HepG2 (cell line): ENCODE data around the gene SC5D. TPM values are rescaled to one million over a fixed set of nuclear protein-coding genes. Genes with fewer than 3 reads are reported as not detected.

Experiments used
- ATF6 ChIP-seq: sonication (generic); formaldehyde crosslinking; conservative IDR thresholded peaks from 2 replicates; pipeline ENCODE4 v1.4.0; 2020; ENCODE audit warnings: missing genetic modification reagents
- CHD4 ChIP-seq: fragments of 200-600 bp; sonication (generic); IDR thresholded peaks from 2 replicates; pipeline ENCODE4 v1.7.0; 2017; ENCODE audit warnings: mild to moderate bottlenecking, low read length, borderline replicate concordance
- FOXP4 ChIP-seq: sonication (generic); formaldehyde crosslinking; IDR thresholded peaks from 2 replicates; pipeline ENCODE4 v1.4.0; 2020; ENCODE audit warnings: missing genetic modification reagents
- HMGXB3 ChIP-seq: sonication (generic); formaldehyde crosslinking; IDR thresholded peaks from 2 replicates; pipeline ENCODE4 v1.4.0; 2020; ENCODE audit warnings: missing genetic modification reagents, borderline replicate concordance
- HNRNPLL ChIP-seq: fragments of 200-400 bp; formaldehyde crosslinking; IDR thresholded peaks from 2 replicates; pipeline ENCODE4 v1.6.1; 2017; ENCODE audit warnings: mild to moderate bottlenecking, low read depth, low read length; ENCODE audit not compliant: poor library complexity, severe bottlenecking
- KDM3A ChIP-seq: IDR thresholded peaks from 2 replicates; pipeline ENCODE4 v1.6.1; 2018; ENCODE audit warnings: low read depth, missing compliant biosample characterization
- MED1 ChIP-seq: sonication (generic); formaldehyde crosslinking; IDR thresholded peaks from 2 replicates; pipeline ENCODE4 v1.4.0; 2020; ENCODE audit warnings: missing genetic modification reagents
- NFKB2 ChIP-seq: sonication (generic); formaldehyde crosslinking; IDR thresholded peaks from 2 replicates; pipeline ENCODE4 v1.4.0; 2020; ENCODE audit warnings: missing genetic modification reagents, borderline replicate concordance
- ONECUT2 ChIP-seq: sonication (generic); formaldehyde crosslinking; IDR thresholded peaks from 2 replicates; pipeline ENCODE4 v1.4.0; 2020; ENCODE audit warnings: missing genetic modification reagents
- THAP8 ChIP-seq: sonication (generic); formaldehyde crosslinking; IDR thresholded peaks from 2 replicates; pipeline ENCODE4 v1.5.1; 2020; ENCODE audit warnings: missing genetic modification reagents, mild to moderate bottlenecking, borderline replicate concordance
- TIGD3 ChIP-seq: sonication (generic); formaldehyde crosslinking; IDR thresholded peaks from 2 replicates; pipeline ENCODE4 v1.5.1; 2020; ENCODE audit warnings: mild to moderate bottlenecking, missing genetic modification reagents, borderline replicate concordance
- YEATS4 ChIP-seq: sonication (generic); formaldehyde crosslinking; IDR thresholded peaks from 2 replicates; pipeline ENCODE4 v1.4.0; 2020; ENCODE audit warnings: missing genetic modification reagents, borderline replicate concordance
- ZBTB46 ChIP-seq: sonication (generic); formaldehyde crosslinking; IDR thresholded peaks from 2 replicates; pipeline ENCODE4 v1.4.0; 2020; ENCODE audit warnings: mild to moderate bottlenecking, missing genetic modification reagents, borderline replicate concordance
- polyA plus RNA-seq, 8 experiments: library from polyadenylated mRNA; depleted of rRNA in 3 of 8; stranded (reverse) in 7 of 8; unstranded in 1 of 8; fragments of >200 nt; fragmentation: Illumina TruSeq in 4 of 8; extraction: Trizol in 4 of 8; gene quantifications; 2 replicates each; pipeline versions ENCODE4 v1.2.1 to v1.2.3, GENCODE V29; 2011 to 2016; ENCODE audit warnings: low read depth in 4 of 8, missing spikeins in 1 of 8, mixed read lengths in 1 of 8; ENCODE audit not compliant: insufficient read depth in 1 of 8
- total RNA-seq, 5 experiments: library from RNA; depleted of rRNA; stranded (reverse); fragments of >200 nt; fragmentation: Illumina TruSeq; extraction: Trizol; gene quantifications; 2 replicates each; pipeline ENCODE4 v1.2.3, GENCODE V29; 2016; ENCODE audit warnings: low read depth in 1 of 5

SC5D gene
- total and polyA plus RNA-seq, 2 of the 13 experiments (the other 11 are each of a cell fraction or from before 2014, with no cell fraction given), result 84.4 to 155 TPM

- TF ChIP-seq HMGXB3 (CRISPR knock-in tag) (0 out of 2 replicates have a peak, but pooled peaks have one; percentile 48), THAP8 (CRISPR knock-in tag) (no peak), FOXP4 (CRISPR knock-in tag) (no peak), ZBTB46 (no peak), MED1 (peak; percentile 74), ONECUT2 (CRISPR knock-in tag) (no peak), ATF6 (CRISPR knock-in tag) (no peak), TIGD3 (CRISPR knock-in tag) (peak; percentile 73; the same call in 1 of the 2 replicates), YEATS4 (CRISPR knock-in tag) (peak; percentile 58; the same call in 1 of the 2 replicates), HNRNPLL (peak; percentile 84), KDM3A (peak; percentile 82; the same call in 1 of the 2 replicates), CHD4 (no peak), NFKB2 (peak; percentile 53; the same call in 1 of the 2 replicates)
Observed at GRCh38 chr11:121292495-121293287, at the start of gene SC5D (continued).
